NCI-H128 (cell line): ENCODE results near the gene TSC22D4.

Source experiments
- DNase-seq: peaks from one replicate; lab custom pipeline; 2025; ENCODE audit not compliant: unreplicated experiment; lab: John Stamatoyannopoulos, UW

The TSC22D4 gene

DNA sequence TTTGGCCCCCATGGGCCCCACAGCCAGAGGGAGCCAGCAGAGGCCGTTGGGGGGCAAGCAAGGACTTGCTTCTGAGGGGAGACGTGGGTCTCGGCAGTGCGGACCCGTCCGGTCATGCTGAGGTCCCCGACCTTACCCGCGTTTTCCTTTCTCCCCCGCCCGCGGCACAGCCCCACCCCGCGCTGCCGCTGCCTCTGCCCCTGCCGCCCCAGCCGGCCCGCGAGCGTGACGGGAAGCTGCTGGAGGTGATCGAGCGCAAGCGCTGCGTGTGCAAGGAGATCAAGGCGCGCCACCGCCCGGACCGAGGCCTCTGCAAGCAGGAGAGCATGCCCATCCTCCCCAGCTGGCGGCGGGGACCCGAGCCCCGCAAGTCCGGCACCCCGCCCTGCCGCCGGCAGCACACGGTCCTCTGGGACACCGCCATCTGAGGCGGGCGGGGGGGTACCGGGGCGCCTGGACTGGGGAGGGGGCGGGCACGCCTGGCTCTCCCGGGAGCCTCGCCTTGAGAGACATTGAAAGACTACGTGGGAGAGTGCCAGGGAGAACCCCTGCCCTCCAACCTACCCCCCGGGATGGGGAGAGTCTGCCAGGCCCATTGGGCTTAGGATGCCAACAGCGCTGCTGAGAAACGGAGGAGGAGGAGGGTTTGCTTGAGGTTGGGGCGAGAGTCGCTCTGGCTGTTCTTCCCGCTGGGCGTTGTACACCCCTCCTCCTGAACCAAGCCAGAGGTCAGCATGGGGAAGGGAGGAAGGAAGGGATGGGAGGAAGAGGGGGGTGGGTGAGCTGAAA, 14.7 kb upstream of the TSC22D4 start:
- no peak for DNase-seq

DNA sequence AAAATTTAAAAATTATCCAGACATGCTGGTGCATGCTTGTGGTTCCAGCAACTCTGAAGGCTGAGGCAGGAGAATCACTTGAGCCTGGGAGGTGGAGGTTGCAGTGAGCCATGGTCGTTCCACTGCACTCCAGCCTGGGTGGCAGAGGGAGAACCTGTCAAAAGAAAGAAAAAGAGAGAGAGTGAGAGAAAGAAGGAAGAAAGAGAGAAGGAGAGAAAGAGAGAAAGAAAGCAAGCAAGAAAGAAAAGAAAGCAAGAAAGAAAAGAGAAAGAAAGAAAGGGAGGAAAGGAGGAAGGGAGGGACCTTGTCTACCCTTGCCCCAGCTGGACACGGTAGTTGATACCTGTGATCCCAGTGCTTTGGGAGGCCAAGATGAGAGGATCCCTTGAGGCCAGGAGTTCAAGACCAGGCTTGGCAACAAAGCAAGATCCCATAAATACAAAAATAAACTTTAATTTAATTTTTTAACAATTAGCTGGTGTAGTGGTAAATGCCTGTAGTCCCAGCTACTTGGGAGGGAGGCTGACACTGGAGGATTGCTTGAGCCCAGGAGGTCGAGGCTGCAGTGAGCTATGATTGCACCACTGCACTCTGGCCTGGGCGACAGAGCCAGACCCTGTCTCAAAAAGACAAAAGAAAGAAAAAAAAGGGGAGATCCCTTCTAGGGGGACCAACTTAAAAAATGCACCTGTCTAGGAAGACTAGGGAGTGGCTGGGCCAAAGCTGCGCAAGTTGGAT, 13.9 kb upstream of the TSC22D4 start:
- DNase-seq = no peak

DNA sequence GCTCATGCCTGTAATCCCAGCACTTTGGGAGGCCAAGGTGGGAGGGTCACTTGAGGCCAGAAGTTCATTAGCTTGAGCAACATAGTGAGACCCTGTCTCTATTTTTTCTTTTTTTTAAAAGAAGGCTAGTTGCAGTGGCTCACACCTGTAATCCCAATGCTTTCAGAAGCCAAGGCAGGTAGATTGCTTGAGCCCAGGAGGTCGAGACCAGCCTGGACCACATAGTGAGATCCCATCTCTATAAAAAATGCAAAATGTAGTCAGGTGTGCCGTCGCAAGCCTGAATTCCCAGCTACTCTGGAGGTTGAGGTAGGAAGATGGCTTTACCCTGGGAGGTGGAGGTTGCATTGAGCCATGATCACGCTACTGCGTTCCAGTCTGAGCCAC, 12.2 kb upstream of the TSC22D4 start:
- DNase-seq = no peak

DNA sequence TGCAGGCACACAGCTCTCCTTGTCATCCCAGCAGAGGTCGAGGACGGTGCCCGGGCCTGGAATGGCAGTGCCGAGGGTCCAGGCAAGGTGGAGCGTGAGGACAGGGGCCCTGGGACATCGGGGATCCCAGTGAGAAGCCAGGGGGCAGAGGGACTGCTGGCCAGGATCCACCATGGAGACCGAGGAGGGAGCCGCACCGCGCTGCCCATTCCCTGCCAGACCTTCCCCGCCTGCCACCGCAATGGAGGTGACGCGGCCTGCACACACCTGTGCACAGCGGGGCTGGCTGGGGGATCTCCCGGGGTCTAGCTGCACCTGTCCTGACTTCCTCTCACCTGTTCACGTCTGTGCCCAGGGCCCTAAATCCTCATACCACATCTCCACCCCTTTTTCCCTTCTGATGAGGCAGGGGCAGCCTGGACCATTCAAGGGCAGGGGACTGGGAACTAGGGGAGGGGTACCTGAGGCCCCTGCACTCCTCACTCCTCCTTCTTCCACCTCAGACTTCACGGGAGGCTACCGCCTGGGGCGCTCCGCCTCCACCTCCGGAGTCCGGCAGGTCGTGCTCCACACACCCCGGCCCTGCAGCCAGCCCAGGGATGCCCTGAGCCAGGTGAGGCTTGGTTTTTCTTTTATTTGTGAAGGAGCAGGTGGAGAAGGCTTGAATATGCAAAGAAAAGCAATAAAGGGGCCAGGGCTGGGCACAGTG, 11.6 kb upstream of the TSC22D4 start:
- no peak for DNase-seq

GRCh38 chr7:100489824-100490223, 10.8 kb upstream of the TSC22D4 start:
- peak; percentile 98 for DNase-seq

GRCh38 chr7:100489121-100489520, 10.1 kb upstream of the TSC22D4 start:
- DNase-seq = no peak

GRCh38 chr7:100488333-100489095, 9.5 kb upstream of the TSC22D4 start:
- DNase-seq = no peak

- DNase-seq = no peak
Measured at GRCh38 chr7:100486753-100487446, 7.9 kb upstream of the TSC22D4 start.

GRCh38 chr7:100486111-100486636, 7.2 kb upstream of the TSC22D4 start:
- no peak for DNase-seq

DNA sequence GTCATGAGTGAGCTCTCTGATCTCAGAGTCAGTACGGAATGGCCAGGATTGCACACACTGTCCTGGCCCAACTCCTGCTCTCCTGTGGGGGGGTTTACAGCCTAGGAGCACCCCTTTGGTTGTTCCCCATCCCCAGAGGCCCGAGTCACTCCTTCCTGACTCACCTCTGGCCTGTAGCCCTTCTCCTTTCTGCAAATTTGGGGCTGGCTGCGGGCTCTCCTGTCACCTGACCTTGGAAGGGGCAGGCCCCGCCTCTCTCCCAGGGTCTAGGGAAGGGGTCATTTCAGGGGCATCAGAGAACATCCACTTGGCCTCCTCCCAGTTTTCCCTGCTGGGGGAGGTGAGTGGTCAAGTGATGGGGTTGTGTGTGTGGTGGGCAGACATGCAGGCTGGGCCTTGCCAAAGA, 6.5 kb upstream of the TSC22D4 start:
- no peak for DNase-seq

DNA sequence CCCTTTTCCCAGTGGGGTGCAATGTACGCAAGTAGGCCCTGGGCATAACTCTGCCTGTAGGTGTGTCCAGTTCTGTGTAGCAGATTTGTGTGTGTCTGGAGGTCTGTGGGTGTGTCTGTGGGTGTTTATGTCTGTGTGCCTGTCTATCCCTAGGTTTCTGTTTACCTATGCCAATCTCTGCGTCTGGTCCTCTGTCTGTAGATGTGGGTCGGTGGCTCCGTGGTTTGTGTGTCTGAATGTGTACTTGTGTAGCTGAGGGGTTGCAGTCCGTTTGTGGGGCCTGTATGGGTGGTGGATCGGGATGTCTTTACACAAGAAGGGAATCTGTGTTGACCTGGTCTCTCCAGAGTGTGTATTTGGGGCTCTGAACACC, 5.6 kb upstream of the TSC22D4 start:
- DNase-seq = no peak

DNA sequence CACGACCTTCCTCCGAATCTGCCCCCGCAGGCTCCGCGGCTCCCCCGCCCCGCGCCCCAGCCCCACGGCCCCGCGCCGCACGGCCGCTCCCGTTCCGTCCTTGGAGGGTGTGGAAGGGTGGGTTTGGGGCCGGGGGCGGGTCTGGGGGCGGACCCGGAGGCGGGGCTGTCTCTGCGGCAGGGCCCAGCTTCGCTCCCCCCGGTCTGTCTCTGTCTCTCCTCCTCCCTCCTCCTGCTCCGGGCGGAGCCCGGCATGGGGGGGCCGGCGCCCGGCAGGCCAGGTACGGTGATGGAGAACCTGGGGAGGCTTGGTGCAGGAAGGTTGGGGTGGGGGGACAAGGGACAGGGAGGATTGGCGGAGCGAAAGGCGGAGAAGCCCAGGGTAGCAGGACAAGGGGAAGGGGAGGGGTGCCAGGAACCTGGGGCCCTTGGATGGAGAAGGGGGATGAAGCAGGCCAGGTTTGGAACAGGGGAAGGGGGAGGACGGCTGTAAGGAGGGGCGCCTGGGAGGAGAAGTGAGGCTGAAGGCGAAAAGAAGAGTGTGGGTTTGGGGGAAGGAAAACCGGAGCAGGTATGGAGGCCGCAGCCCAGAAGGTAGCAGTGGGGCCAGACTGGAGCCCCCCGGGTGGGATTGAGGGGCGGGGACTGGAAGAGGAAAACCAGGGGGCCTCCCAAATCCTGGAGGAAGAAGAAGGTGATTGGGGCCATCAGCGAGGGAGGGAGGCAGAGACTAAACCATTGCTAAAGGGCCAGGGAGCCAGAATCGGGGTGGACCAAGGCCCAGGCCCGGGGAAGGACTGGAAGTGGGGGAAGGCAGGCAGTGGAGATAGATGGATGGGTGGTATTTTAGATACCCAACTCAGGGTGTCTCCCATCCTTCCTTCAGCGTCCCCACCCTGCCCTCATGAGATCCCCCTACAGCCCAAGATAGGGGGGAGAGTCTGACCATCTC, 5.0 kb upstream of the TSC22D4 start, which contains the start of gene NYAP1:
TSS of gene NYAP1 (plus strand) at position 206 of the 951 bp plus-strand sequence. CDS start 1,385 bp downstream, outside the sequence.
- peak; percentile 55 for DNase-seq

DNA sequence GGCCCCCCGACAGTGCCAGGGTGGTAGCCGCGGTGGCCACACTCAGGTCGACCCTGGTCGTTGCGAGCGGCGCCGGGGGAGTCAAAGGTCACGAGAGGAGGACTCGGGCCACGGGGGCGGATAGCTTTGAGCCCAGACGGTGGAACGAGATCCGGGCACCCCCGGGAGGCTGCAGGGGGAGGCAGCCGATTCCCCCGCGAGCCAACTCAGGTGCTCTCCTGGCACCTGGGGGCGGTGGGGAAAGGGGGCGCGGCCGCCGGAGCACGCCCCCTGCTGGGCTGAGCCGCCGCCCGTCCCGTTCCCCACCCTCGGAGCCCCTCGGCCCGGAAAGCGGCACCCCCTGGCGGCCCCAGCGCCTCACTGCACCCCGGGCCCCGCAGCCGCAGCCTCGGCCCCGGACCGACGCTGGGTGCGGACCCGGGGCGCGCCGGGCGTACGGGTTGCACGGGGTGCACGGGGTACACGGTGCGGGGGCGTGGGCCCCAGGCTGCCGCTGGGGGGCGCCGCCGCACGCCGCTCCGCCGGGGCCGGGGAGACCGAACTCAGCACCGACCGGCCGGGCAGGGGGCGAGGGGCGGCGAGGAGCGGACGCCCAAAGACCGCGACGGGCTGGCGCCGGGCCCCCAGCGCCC, 4.2 kb upstream of the TSC22D4 start:
- peak; percentile 55 for DNase-seq

DNA sequence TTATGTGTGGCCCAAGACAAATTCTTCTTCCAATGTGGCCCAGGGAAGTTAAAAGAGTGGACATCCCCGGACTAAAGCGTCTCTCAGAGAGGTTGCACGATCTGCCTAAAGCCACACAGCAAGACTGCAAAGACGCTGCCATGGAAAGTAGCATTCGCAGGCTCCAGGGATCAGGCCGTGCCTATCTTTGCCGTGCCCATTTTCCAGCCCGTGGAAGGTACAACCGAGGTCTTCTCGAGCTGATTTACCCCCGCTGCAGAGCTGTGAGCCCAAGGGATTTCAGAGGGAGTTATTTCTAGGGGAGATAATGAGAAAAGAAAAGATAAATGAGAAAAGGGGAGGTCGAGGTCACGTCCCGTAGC, 3.7 kb upstream of the TSC22D4 start:
- DNase-seq = no peak

DNA sequence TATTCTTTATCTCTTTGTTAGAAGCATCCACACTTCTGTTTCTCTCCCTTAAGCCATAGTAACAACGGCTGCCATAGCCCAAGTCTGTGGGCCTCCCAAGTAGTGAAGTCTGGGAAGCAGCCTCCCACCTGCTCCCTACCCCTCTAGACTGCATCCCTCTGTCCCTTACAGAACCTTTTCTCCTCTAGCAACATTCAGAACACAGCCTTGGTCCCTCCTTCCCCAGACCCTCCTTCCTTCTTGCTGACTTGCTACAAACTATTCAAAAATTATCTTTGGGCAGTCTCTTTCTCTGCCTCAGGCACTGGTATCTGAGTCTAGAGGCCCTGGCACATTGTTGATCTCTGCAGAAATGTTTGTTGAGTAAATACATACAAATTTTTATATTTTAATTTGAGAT, 2.5 kb upstream of the TSC22D4 start:
- no peak for DNase-seq

GRCh38 chr7:100477871-100478267, 1.1 kb downstream of the TSC22D4 start:
- DNase-seq = no peak

GRCh38 chr7:100476903-100477870, 1.8 kb downstream of the TSC22D4 start:
- DNase-seq = no peak
